ENCODE data around the gene ERFL. TPM values are rescaled to one million over a fixed set of nuclear protein-coding genes. Genes with fewer than 3 reads are reported as not detected.
A peak's percentile ranks its signal among the peaks of the same experiment; 100 is the strongest.

ERFL gene
- total RNA-seq, 1 donor from 2014 or later, result 0.36 TPM

GRCh38 chr19:41859618-41860418, 68.4 kb downstream of the ERFL start, which contains the start of gene RPS19:
RPS19 (plus strand) TSS chr19:41860255; CDS start chr19:41860775, 520 bp downstream.
- DNase-seq (ENCODE audit: low spot score), result peak; percentile 99

DNA sequence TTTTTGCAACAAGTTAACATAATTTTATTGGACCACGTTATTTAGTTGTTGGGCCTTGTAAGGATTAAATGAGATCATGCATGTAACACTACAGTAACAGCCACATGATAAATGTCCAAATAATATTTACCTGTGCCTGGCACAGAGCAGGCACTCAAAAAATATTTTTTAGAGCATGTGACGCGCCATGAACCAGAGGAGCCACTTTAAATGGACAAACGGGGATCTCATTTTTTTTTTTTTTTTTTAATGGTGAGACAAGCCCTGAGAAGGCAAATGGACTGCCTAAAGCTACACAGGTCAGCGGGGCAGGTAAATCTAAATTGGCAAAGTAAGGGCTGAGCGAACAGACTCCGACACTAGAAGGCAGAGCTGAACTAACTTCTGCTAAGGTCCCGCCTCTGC, 69.0 kb downstream of the ERFL start:
- no peak for DNase-seq (ENCODE audit: low spot score)

Other genes starting within 250 kb of the ERFL start
- gene CEACAM7, start 240.2 kb downstream of the ERFL start, total RNA-seq, result 0.36 TPM
- gene CEACAM5, start 219.8 kb downstream of the ERFL start, total RNA-seq, result 0.36 TPM
- gene CEACAM6, start 172.9 kb downstream of the ERFL start, total RNA-seq, result 0.86 TPM
- not detected for gene CEACAM3, start 131.9 kb downstream of the ERFL start, total RNA-seq
- not detected for gene LYPD4, start 83.8 kb downstream of the ERFL start, total RNA-seq
- not detected for gene DMRTC2, start 83.4 kb downstream of the ERFL start, total RNA-seq
- gene RPS19, start 68.2 kb downstream of the ERFL start, total RNA-seq, result 1,844 TPM
- gene CD79A, start 51.2 kb downstream of the ERFL start, total RNA-seq, result 3.7 TPM
- 120 TPM for gene ARHGEF1, start 45.3 kb downstream of the ERFL start, total RNA-seq
- gene RABAC1, start 30.9 kb upstream of the ERFL start, total RNA-seq, result 87.1 TPM
- 0.52 TPM for gene ATP1A3, start 65.8 kb upstream of the ERFL start, total RNA-seq
- gene GRIK5, start 141.8 kb upstream of the ERFL start, total RNA-seq, result 6.9 TPM
- gene ZNF574, start 147.7 kb upstream of the ERFL start, total RNA-seq, result 18.7 TPM
- 5.3 TPM for gene POU2F2, start 204.0 kb upstream of the ERFL start, total RNA-seq